Aorta (tissue), 5 donors: ENCODE results near the gene MAGEB17. TPM values are rescaled to one million over a fixed set of nuclear protein-coding genes. Genes with fewer than 3 reads are reported as not detected.

ENCODE experiments used
- ATAC-seq: fragments of 200-7000 bp; cut with Tn5 transposase; one replicate; pipeline ENCODE4 v1.9.1; 2022; ENCODE audit warnings: moderate library complexity; ENCODE audit not compliant: low FRiP score
- DNase-seq, 2 donors: peaks; one replicate each; pipeline ENCODE4 v3.0.0-alpha.2; 2020
- H3K27ac ChIP-seq, 2 donors: one replicate each; pipeline ENCODE4 v1.5.1; 2013; ENCODE audit warnings: low read length in 2 of 2, mild to moderate bottlenecking in 2 of 2, moderate library complexity in 2 of 2, control low read depth in 1 of 2, inconsistent platforms in 1 of 2, low read depth in 1 of 2
- H3K27me3 ChIP-seq, 2 donors: one replicate each; pipeline ENCODE4 v1.6.1; 2013; ENCODE audit warnings: control low read depth in 1 of 2, low read length in 1 of 2, mild to moderate bottlenecking in 1 of 2, moderate library complexity in 1 of 2; ENCODE audit not compliant: insufficient read depth in 2 of 2, control insufficient read depth in 1 of 2
- H3K36me3 ChIP-seq, 2 donors: one replicate each; pipeline ENCODE4 v1.6.1; 2013; ENCODE audit warnings: control low read depth in 1 of 2, low read length in 1 of 2, mild to moderate bottlenecking in 1 of 2; ENCODE audit not compliant: insufficient read depth in 2 of 2, control insufficient read depth in 1 of 2
- H3K4me1 ChIP-seq, 2 donors: one replicate each; pipeline ENCODE4 v1.6.1; 2013; ENCODE audit warnings: low read length in 2 of 2, control low read depth in 1 of 2, mild to moderate bottlenecking in 1 of 2, moderate library complexity in 1 of 2; ENCODE audit not compliant: insufficient read depth in 2 of 2, control insufficient read depth in 1 of 2
- H3K4me3 ChIP-seq, 2 donors: one replicate each; pipeline ENCODE4 v1.5.1; 2013; ENCODE audit warnings: low read length in 2 of 2, control low read depth in 1 of 2, mild to moderate bottlenecking in 1 of 2
- H3K9me3 ChIP-seq: one replicate; pipeline ENCODE4 v1.6.1; 2013; ENCODE audit warnings: mild to moderate bottlenecking, low read length; ENCODE audit not compliant: control insufficient read depth
- WGBS, 2 donors: extraction: QIAGEN DNeasy Blood & Tissue Kit; methylation state at CpG; one replicate each; pipeline ENCODE4 v1.1.7; 2013; 5-methylcytosine and 5-hydroxymethylcytosine counted together
- intact Hi-C, 2 donors: fragments of 100-400 bp; cut with DNase I; formaldehyde crosslinking; loops; one replicate each; pipeline versions ENCODE4 v1.14.2 to v1.15.0; 2022
- polyA plus RNA-seq, 2 donors: library from polyadenylated mRNA; stranded (reverse); fragments of 200-250 nt; gene quantifications; one replicate each; pipeline ENCODE4 v1.2.3, GENCODE V29; 2013
- total RNA-seq, 2 donors: library from RNA; stranded (reverse); fragmentation: NEBNext Ultra II Directional; extraction: Animal tissue kit (Norgen Biotek cat#: 25700); gene quantifications; one replicate each; pipeline ENCODE4 v1.2.1, GENCODE V29; 2021
- donor health status: healthy with polysubstance abuse.
- donor health status: Bipolar disorder and iron deficiency.
- donor health status: DM: no; HTN: no; CAD: no.
- donor health status: DM: no; HTN: no; CAD: no.
- donor health status: DM: yes; HTN: yes; CAD: no.

MAGEB17 gene
- total and polyA plus RNA-seq, 4 donors: not detected

DNA sequence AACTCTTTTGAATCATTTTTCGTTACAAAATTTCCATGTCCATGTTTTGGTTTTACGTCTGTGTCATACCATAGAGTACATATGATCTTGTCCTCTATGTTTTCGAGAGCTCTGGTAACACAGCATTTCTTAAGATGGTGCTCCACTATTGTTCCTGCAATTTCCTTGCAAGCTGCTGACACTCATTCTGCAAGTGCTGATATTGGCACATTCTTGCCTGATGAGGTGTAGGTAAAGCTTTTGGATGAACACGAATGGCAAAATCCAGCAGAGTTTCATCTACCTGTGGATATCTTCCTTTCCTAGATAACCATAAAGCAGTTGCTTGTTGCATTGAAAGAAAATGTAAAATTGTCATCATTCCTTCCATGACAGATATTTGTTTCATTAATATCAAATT lies 41.3 kb downstream of the MAGEB17 start:
- Histone ChIP-seq H3K36me3 (no peaks in the 10 kb centered on the region), H3K27me3 (no peaks in the 10 kb centered on the region), H3K9me3 (no peaks in the 10 kb centered on the region), H3K4me1 (no peaks in the 10 kb centered on the region), H3K27ac (no peak overlapping the region), H3K4me3 (no peak overlapping the region)
- ATAC-seq (no peak), DNase-seq (no peak)
- intact Hi-C loops: no loop called here
- 73 to 77% methylated on average over 4 of the region's 4 CpGs for WGBS, 2 donors

GRCh38 chrX:16210061-16210460 lies 42.8 kb downstream of the MAGEB17 start:
- no peak for ATAC-seq
- H3K27ac ChIP-seq: no peak overlapping the region
- DNase-seq: no peak
- H3K4me1 ChIP-seq: no peaks in the 10 kb centered on the region
- 71 to 80% methylated on average over 3 of the region's 3 CpGs for WGBS, 2 donors
- H3K9me3 ChIP-seq: no peaks in the 10 kb centered on the region
- intact Hi-C loops: no loop called here
- H3K36me3 ChIP-seq: no peaks in the 10 kb centered on the region
- H3K4me3 ChIP-seq: no peak overlapping the region
- no peaks in the 10 kb centered on the region for H3K27me3 ChIP-seq

- Histone ChIP-seq H3K36me3 (no peaks in the 10 kb centered on the region), H3K4me1 (no peaks in the 10 kb centered on the region), H3K27ac (no peak overlapping the region), H3K9me3 (no peaks in the 10 kb centered on the region), H3K4me3 (no peak overlapping the region), H3K27me3 (no peaks in the 10 kb centered on the region)
- no peak for DNase-seq
- intact Hi-C loops: no loop called here
- 69 to 75% methylated on average over 2 of the region's 2 CpGs for WGBS, 2 donors
- no peak for ATAC-seq
Measured at GRCh38 chrX:16212024-16212423, 44.7 kb downstream of the MAGEB17 start.

DNA sequence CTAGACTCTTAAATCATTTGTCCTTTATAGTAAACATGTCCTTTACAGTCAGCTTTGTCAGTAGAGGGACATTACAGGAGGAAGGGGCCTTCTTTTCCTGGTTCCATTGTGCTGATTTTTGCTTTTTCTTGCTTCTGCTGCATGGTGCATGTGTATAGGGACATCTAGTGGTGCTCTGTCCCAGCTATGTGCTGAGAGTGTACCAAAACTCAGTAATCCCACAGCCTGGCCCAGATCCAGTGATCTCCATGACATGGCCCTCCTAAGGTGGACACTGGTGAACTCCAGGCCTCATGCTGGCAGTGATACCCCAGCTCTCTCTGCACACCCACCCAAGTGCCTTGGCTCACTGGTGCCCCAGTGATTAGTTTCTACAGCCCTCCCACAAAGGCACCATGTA lies 45.2 kb downstream of the MAGEB17 start:
- Histone ChIP-seq H3K36me3 (no peaks in the 10 kb centered on the region), H3K27ac (no peak overlapping the region), H3K4me3 (no peak overlapping the region), H3K27me3 (no peaks in the 10 kb centered on the region), H3K4me1 (no peaks in the 10 kb centered on the region), H3K9me3 (no peaks in the 10 kb centered on the region)
- no peak for ATAC-seq
- intact Hi-C loops: no loop called here
- no peak for DNase-seq

DNA sequence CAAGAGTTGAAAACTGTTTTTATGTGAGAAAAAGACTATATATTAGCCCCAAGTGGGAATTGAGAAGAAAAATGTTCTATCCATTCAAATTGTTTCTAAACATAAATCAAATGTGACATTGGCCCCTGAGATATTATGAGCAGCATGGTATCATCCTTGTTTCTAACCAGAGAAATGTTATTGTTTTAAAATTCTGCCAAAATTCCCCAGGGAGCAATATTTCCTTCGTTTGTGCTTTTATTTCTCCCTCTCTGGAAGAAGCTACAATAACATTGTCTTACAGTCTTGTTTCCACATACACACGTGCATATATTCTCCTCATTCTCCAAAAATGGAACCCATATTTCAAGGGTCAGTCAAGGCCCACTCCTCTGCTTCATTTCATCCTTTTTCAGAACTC lies 46.7 kb downstream of the MAGEB17 start:
- 17 to 35% methylated on average over 2 of the region's 2 CpGs for WGBS, 2 donors
- Histone ChIP-seq H3K9me3 (no peaks in the 10 kb centered on the region), H3K4me3 (no peak overlapping the region), H3K27me3 (no peaks in the 10 kb centered on the region), H3K27ac (no peak overlapping the region), H3K4me1 (no peaks in the 10 kb centered on the region), H3K36me3 (no peaks in the 10 kb centered on the region)
- DNase-seq: no peak
- no peak for ATAC-seq
- intact Hi-C loops: no loop called here

GRCh38 chrX:16215660-16216059 lies 48.4 kb downstream of the MAGEB17 start:
- intact Hi-C loops: no loop called here
- H3K4me1 ChIP-seq: no peaks in the 10 kb centered on the region
- no peaks in the 10 kb centered on the region for H3K9me3 ChIP-seq
- H3K27me3 ChIP-seq: no peaks in the 10 kb centered on the region
- no peak overlapping the region for H3K27ac ChIP-seq
- no peak for DNase-seq
- H3K4me3 ChIP-seq: no peak overlapping the region
- 74 to 80% methylated on average over 1 of the region's 1 CpG for WGBS, 2 donors
- ATAC-seq: no peak
- H3K36me3 ChIP-seq: no peaks in the 10 kb centered on the region

Other genes with a start within 250 kb of the MAGEB17 start
- gene GRPR, start 43.9 kb upstream of the MAGEB17 start, total RNA-seq: under 1 TPM; 0.36 to 0.45 TPM
- gene GRPR, start 43.9 kb upstream of the MAGEB17 start, polyA plus RNA-seq: not detected